HG03139 (cell line): ENCODE data around the gene TNFRSF19.
"Not testable (repeated sequence)": the region's sequence is repeated elsewhere in the genome, so short reads cannot be mapped to it uniquely, and the experiment has no call there.

Source experiments
- ATAC-seq: cut with Tn5 transposase; IDR thresholded peaks from one replicate; pipeline ENCODE4 v1.9.1; 2021; ENCODE audit not compliant: unreplicated experiment

TNFRSF19 gene

GRCh38 chr13:23570099-23570920, at the start of gene TNFRSF19:
TNFRSF19 (plus strand) TSS chr13:23570412; CDS start chr13:23590184, 19,772 bp downstream.
- ATAC-seq, result no peak

GRCh38 chr13:23529926-23530325, 40.3 kb upstream of the TNFRSF19 start:
- not testable (repeated sequence) for ATAC-seq

GRCh38 chr13:23531446-23531845, 38.8 kb upstream of the TNFRSF19 start:
- ATAC-seq, result no peak

GRCh38 chr13:23534090-23534489, 36.1 kb upstream of the TNFRSF19 start:
- ATAC-seq, result no peak

GRCh38 chr13:23541221-23541824, 28.9 kb upstream of the TNFRSF19 start:
- ATAC-seq, result no peak

GRCh38 chr13:23544668-23545067, 25.5 kb upstream of the TNFRSF19 start:
- no peak for ATAC-seq

- no peak for ATAC-seq
These were observed 23.1 kb upstream of the TNFRSF19 start for GRCh38 chr13:23547000-23547590.

GRCh38 chr13:23549724-23550123, 20.5 kb upstream of the TNFRSF19 start:
- no peak for ATAC-seq

GRCh38 chr13:23550163-23550562, 20.0 kb upstream of the TNFRSF19 start:
- ATAC-seq, result no peak

GRCh38 chr13:23551213-23552008, 18.8 kb upstream of the TNFRSF19 start:
- no peak for ATAC-seq

- no peak for ATAC-seq
These were observed 18.0 kb upstream of the TNFRSF19 start for GRCh38 chr13:23552171-23552570.

GRCh38 chr13:23552661-23553060, 17.6 kb upstream of the TNFRSF19 start:
- ATAC-seq, result no peak

- ATAC-seq, result no peak
These were observed 16.2 kb upstream of the TNFRSF19 start for GRCh38 chr13:23554000-23554399.

GRCh38 chr13:23557043-23557442, 13.2 kb upstream of the TNFRSF19 start:
- ATAC-seq, result no peak

GRCh38 chr13:23557733-23558132, 12.5 kb upstream of the TNFRSF19 start:
- ATAC-seq, result no peak

GRCh38 chr13:23558675-23559536, 11.3 kb upstream of the TNFRSF19 start:
- no peak for ATAC-seq

- no peak for ATAC-seq
These were observed 9.6 kb upstream of the TNFRSF19 start for GRCh38 chr13:23560571-23561089.

- ATAC-seq, result no peak
These were observed 9.0 kb upstream of the TNFRSF19 start for GRCh38 chr13:23561261-23561660.

GRCh38 chr13:23563085-23563845, 6.9 kb upstream of the TNFRSF19 start:
- ATAC-seq, result no peak
